Activated CD8-positive, alpha-beta memory T cell treated with anti-CD3 and anti-CD28 coated beads for 36 hours (primary cell): ENCODE results near the gene OR8A1. TPM values are rescaled to one million over a fixed set of nuclear protein-coding genes. Genes with fewer than 3 reads are reported as not detected.

Experiments used
- CTCF ChIA-PET: fragments of 350-600 bp; sonication (Branson Sonifier 250); formaldehyde crosslinking; loops from one replicate; lab custom pipeline; 2021; ENCODE audit warnings: antibody characterized with exemption; lab: Charles Lee
- POLR2A ChIA-PET: fragments of 350-600 bp; sonication (Branson Sonifier 250); formaldehyde crosslinking; loops from one replicate; lab custom pipeline; 2021; ENCODE audit warnings: antibody characterized with exemption; lab: Charles Lee
- total RNA-seq, 2 experiments: library from RNA; stranded (reverse); gene quantifications; one replicate each; pipeline ENCODE4 v1.2.3, GENCODE V29; 2021

The OR8A1 gene
- not detected for total RNA-seq

GRCh38 chr11:124569697-124570096, at the start of gene OR8A1:
Gene OR8A1, plus strand, starts transcription at chr11:124569997. Its CDS starts 123 bp downstream, at chr11:124570120.
- ChIA-PET CTCF (no interaction called here), POLR2A (no interaction called here)

GRCh38 chr11:124520550-124520854, 49.3 kb upstream of the OR8A1 start:
- CTCF ChIA-PET: no interaction called here
- POLR2A ChIA-PET: no interaction called here

- CTCF ChIA-PET: no interaction called here
- POLR2A ChIA-PET: no interaction called here
Observed at GRCh38 chr11:124533626-124534025, 36.2 kb upstream of the OR8A1 start.

GRCh38 chr11:124534051-124534450, 35.7 kb upstream of the OR8A1 start:
- ChIA-PET CTCF (no interaction called here), POLR2A (no interaction called here)

- ChIA-PET POLR2A (no interaction called here), CTCF (no interaction called here)
Observed at GRCh38 chr11:124535552-124536232, 34.1 kb upstream of the OR8A1 start.

- CTCF ChIA-PET: no interaction called here
- POLR2A ChIA-PET: no interaction called here
Observed at GRCh38 chr11:124536520-124536919, 33.3 kb upstream of the OR8A1 start.

- CTCF ChIA-PET: no interaction called here
- POLR2A ChIA-PET: no interaction called here
Observed at GRCh38 chr11:124538019-124538418, 31.8 kb upstream of the OR8A1 start.

GRCh38 chr11:124541204-124541603, 28.6 kb upstream of the OR8A1 start:
- ChIA-PET POLR2A (no interaction called here), CTCF (no interaction called here)

GRCh38 chr11:124543145-124543544, 26.7 kb upstream of the OR8A1 start:
- ChIA-PET POLR2A (no interaction called here), CTCF (no interaction called here)

- ChIA-PET CTCF (no interaction called here), POLR2A (no interaction called here)
Observed at GRCh38 chr11:124543554-124543953, 26.2 kb upstream of the OR8A1 start, which contains the start of gene OR8B12. Gene OR8B12, minus strand, starts transcription at chr11:124543654. Its CDS starts 0 bp downstream, at chr11:124543654.

- ChIA-PET CTCF (no interaction called here), POLR2A (interaction anchor here (0.5 kb wide), 1 partner anchor 977 kb away, joined by 3 read pairs; no protein-coding TSS in a partner anchor)
Observed at GRCh38 chr11:124551189-124551588, 18.6 kb upstream of the OR8A1 start.

- POLR2A ChIA-PET: no interaction called here
- CTCF ChIA-PET: no interaction called here
Observed at GRCh38 chr11:124551987-124552386, 17.8 kb upstream of the OR8A1 start.

GRCh38 chr11:124556828-124557227, 13.0 kb upstream of the OR8A1 start:
- ChIA-PET CTCF (no interaction called here), POLR2A (no interaction called here)

- ChIA-PET CTCF (no interaction called here), POLR2A (no interaction called here)
Observed at GRCh38 chr11:124570160-124570559, 363 bp downstream of the OR8A1 start.

- ChIA-PET POLR2A (no interaction called here), CTCF (no interaction called here)
Observed at GRCh38 chr11:124577716-124578427, 8.1 kb downstream of the OR8A1 start.

- ChIA-PET POLR2A (no interaction called here), CTCF (no interaction called here)
Observed at GRCh38 chr11:124578761-124579160, 9.0 kb downstream of the OR8A1 start.

GRCh38 chr11:124581817-124582216, 12.0 kb downstream of the OR8A1 start:
- CTCF ChIA-PET: no interaction called here
- POLR2A ChIA-PET: no interaction called here

- POLR2A ChIA-PET: no interaction called here
- CTCF ChIA-PET: no interaction called here
Observed at GRCh38 chr11:124582565-124582964, 12.8 kb downstream of the OR8A1 start.

- ChIA-PET CTCF (interaction anchor here (0.7 kb wide), 1 partner anchor 512 kb away, joined by 3 read pairs; no protein-coding TSS in a partner anchor), POLR2A (no interaction called here)
Observed at GRCh38 chr11:124583781-124584180, 14.0 kb downstream of the OR8A1 start.

GRCh38 chr11:124584681-124585372, 15.0 kb downstream of the OR8A1 start:
- ChIA-PET CTCF (interaction anchor here (1.2 kb wide), 1 partner anchor 169 kb away, joined by 5 read pairs; no protein-coding TSS in a partner anchor), POLR2A (no interaction called here)
